NCI-H1930 (cell line): ENCODE measurements around the gene TRIM5.
"Not testable (repeated sequence)": the region's sequence is repeated elsewhere in the genome, so short reads cannot be mapped to it uniquely, and the experiment has no call there.

Source experiments
- DNase-seq, 2 experiments: peaks; one replicate each; lab custom pipeline; 2025; lab: John Stamatoyannopoulos, UW

The TRIM5 gene

GRCh38 chr11:5689551-5689983 lies 4.7 kb upstream of the TRIM5 start, which contains the start of gene TRIM22:
TSS of gene TRIM22 (plus strand) at chr11:5689790. CDS start at chr11:5696233, 6,443 bp downstream.
- DNase-seq, result no peak

DNA sequence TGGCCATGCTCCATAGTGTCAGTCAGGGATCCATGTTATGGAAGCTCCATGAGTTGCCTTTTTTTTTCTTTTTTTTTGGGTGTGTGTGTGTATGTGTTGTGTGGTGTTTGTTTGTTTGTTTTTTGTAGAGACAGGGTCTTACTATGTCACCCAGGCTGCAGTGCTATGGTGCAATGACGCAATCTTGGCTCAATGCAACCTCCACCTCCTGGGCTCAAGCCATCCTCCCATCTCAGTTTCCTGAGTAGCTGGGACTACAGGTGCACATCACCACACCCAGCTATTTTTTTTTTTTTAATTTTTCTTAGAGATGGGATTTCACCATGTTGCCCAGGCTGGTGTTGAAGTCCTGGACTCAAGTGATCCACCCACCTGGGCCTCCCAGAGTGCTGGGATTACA lies 3.6 kb upstream of the TRIM5 start:
- no peak for DNase-seq

- DNase-seq, result no peak
These were observed 1.6 kb upstream of the TRIM5 start for GRCh38 chr11:5686426-5686825.

GRCh38 chr11:5684036-5684645 lies 733 bp downstream of the TRIM5 start:
- DNase-seq, result no peak

GRCh38 chr11:5683620-5684019 lies 1.3 kb downstream of the TRIM5 start:
- not testable (repeated sequence) for DNase-seq

DNA sequence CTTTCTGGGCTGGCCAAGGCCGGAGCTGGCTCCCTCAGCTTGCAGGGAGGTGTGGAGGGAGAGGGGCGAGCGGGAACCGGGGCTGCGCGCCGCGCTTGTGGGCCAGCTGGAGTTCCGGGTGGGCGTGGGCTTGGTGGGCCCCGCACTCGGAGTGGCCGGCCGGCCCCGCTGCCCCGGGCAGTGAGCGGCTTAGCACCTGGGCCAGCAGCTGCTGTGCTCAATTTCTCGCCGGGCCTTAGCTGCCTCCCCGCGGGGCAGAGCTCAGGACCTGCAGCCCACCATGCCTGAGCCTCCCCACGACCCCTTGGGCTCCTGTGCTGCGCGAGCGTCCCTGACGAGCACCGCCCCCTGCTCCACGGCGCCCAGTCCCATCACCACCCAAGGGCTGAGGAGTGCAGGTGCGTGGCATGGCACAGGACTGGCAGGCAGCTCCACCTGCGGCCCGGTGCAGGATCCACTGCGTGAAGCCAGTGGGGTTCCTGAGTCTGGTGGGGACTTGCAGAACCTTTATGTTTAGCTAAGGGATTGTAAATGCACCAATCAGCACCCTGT lies 1.9 kb downstream of the TRIM5 start:
- not testable (repeated sequence) for DNase-seq

GRCh38 chr11:5679811-5680210 lies 5.1 kb downstream of the TRIM5 start:
- DNase-seq, result no peak

GRCh38 chr11:5674391-5674790 lies 10.5 kb downstream of the TRIM5 start:
- no peak for DNase-seq

DNA sequence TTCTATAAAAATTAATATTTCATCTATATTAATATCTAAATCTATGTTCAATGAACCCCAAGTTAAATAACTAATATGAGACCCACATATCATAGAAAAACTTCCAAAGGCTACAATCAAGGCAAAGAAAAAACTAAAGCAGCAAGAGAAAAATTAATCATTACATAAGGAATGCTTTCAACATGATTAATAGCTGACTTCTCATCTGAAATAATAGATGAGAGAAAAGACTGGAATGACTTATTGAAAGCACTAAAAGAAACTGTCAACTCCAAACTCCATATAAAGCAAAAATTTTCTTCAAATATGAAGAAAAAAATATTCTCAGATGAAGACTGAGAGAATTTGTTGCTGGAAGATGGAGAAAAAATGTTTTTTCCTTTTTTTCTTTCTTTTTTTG lies 13.0 kb downstream of the TRIM5 start:
- no peak for DNase-seq

- no peak for DNase-seq
These were observed 18.5 kb downstream of the TRIM5 start for GRCh38 chr11:5666402-5666793.

DNA sequence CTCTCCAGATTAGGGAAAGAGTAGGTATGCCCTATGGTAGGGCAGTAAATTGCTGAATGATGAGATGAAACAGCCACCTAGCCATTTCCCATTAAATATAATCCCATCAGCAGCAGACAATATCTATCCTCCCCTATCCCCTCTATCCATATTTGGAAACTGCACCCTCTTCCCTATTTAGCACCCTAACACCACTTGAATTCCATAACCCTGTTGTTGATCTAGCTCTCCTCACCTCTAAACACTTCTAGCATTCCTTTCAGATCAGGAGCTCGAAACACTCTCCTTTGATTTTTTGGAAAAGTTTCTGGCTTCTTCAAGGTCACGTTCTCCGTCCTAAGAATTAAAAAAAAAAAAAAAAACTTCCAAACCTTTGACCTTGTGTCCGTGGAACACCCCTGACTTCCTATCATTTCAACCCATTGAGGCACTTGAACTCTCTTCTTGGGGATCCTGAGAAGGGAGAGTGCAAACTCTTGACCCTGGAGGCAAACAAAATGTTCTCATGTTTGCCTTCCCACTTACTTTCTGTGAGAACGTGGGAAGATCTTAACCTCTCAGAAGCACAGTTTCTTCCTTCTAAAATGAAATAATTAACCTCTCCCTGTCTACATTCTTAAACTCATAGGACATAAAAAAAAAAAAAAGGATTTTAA lies 19.0 kb downstream of the TRIM5 start:
- DNase-seq, result no peak

DNA sequence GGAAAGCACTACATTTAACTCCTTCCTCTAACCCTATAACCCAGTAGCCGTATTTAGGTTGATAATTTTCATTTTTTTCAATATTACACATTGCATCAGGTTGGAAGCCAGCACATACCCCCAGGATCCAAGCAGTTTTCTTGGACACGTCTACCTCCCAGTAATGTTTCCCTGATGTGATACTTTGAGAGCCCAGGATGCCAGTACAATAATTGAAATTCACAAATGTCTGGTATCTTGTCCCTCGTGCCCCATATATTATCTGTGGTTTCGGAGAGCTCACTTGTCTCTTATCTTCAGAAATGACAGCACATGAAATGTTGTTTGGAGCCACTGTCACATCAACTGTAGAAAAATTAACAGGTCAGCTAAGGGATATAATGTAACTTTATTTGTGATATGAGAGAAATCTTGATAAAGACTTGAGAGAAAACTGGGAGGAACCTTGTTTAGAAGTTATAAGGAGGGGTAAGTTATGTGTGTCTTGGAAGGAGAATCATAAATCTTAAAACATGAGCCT lies 19.8 kb downstream of the TRIM5 start:
- DNase-seq, result no peak

GRCh38 chr11:5663511-5663910 lies 21.4 kb downstream of the TRIM5 start:
- DNase-seq, result no peak

DNA sequence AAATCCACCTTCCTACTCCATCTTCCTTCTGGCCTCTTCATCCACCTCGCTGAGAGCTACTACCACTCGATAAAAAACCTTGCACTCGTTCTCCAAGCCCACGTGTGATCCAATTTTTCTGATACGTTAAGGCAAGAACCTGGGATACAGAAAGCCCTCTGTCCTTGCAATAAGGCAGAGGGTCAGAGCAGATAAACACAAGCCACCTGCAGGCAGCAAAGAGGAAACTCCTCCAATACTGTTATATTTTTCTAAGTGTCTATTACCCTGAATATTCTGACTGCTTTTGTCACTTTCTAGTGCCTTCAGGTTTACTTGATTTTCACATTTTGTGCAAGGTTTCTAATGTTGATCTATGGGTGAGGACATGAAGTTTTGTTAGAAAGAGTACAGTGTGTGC lies 26.6 kb downstream of the TRIM5 start:
- no peak for DNase-seq

DNA sequence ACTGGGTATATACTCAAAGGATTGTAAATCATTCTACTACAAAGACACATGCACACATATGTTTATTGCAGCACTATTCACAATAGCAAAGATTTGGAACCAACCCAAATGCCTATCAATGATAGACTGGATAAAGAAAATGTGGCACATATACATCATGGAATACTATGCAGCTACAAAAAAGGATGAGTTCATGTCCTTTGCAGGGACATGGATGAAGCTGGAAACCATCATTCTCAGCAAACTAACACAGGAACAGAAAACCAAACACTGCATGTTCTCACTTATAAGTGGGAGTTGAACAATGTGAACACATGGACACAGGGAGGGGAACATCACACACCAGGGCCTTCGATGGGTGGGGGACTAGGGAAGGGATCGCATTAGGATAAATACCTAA lies 27.9 kb downstream of the TRIM5 start:
- DNase-seq, result not testable (repeated sequence)

DNA sequence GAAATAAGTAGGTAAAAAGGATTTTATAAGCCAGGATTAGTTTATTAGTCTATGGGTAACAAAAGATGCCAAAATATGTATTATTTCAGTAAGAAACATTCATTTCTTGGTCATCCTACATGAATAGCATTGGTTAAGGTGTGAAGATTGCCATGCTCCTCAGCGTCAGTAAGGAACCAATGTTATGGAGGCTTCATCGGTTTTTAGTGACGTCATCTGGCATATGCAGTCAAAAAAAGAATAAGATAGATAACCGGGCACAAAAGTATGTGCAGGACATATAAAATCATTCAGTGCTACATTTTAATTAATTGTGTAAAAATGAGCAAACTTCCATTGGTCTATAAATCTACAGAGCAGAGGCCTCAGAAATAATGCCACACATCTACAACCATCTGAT lies 29.4 kb downstream of the TRIM5 start:
- DNase-seq, result no peak

- DNase-seq, result no peak
These were observed 38.7 kb downstream of the TRIM5 start for GRCh38 chr11:5646139-5646538.

DNA sequence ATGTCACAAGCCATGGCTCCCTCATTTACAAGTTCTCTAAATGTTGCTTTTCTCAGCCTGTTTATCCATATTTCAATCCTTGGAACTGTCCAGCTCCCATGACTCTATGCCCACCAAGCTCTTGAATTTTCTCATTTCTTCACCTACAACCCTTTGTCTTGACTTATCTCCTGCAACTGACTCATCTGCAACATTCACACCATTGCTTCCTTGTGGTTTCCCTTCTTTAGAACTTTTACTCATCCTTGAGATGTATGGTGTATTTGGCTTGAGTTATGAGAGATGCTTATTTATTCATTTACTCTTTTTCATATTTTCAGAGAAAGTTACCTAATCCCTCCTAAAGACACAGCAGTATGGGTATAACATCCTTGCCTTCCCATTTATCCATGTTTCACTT lies 41.3 kb downstream of the TRIM5 start:
- no peak for DNase-seq

DNA sequence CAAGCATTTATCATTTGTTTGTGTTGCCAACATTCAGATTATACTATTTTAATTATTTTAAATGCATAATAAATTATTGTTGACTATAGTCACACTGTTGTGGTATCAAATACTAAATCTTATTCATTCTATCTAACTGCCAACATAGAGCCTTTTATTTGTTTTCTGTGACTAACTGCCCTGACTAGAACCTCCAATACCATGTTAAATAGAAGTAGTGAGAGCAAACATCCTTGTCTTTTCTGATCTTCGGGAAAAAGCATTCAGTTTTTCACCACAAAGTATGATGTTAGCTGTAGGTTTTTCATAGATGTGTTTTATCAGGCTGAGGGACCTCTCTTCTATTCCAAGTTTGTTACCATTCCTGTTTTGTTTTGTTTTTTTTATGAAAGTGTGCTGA lies 44.9 kb downstream of the TRIM5 start:
- DNase-seq, result no peak

GRCh38 chr11:5631969-5632635 lies 52.8 kb downstream of the TRIM5 start:
- no peak for DNase-seq

GRCh38 chr11:5631417-5631816 lies 53.5 kb downstream of the TRIM5 start:
- DNase-seq, result no peak

DNA sequence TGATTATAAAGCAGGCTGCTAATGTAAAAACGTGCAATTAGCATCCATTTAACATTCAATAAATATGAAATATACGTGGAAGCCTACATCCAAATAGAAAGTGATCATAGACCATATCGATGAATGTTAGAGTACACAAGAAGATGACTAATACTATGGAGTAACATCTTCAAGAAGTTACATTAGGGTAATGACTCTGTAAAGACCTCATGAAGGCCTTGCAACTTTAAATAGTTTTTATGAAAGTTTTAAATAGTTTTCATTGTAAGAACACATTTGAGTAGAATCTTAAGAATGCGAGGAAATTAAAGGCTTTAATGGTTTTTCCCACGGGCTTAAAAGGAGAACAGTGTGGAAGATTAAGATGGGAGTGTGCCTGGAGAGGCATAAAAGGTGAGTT lies 58.7 kb downstream of the TRIM5 start:
- no peak for DNase-seq

- DNase-seq, result no peak
These were observed 59.6 kb downstream of the TRIM5 start for GRCh38 chr11:5625281-5625680.
